ENCODE measurements around the gene GLT1D1.
A peak's percentile ranks its signal among the peaks of the same experiment; 100 is the strongest.

The GLT1D1 gene

DNA sequence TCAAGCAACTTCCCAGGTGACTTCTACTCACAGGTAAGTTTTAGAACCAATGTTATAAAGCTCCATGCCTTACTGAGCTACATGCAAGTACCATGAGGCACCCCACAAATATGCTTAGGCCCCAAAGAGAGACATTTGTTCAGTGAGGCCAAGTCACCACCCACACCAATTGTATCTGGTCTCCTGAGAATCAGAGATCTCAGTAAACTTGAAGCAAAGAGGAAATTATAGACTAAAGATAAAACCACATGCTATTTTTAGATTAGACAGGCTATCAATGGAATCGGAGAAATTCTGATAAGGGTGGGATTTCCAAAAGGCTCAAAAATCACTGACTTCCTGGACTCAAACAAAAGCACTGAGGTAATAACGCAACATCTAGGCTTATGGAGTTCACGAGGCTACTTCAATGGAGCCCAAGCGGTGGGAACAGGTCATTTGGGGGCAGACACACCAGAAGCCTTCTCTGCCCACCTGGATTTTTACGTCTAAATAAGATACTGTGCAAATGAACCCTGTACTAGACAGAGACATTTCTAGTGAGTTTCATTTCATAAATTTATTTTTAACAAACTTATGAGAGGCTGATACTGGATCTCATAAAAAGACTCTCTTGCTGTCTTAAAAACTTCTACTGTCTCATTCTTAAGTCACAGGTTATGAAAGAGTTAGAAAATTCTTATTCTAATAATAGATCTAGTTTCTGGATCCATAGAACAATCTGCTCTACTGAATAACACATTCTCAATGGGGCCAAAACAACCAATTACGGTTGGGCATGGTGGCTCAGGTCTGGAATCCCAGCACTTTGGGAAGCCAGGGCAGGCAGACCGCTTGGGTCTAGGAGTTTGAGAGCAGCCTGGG is 37.3 kb upstream of the GLT1D1 start:
- no peak overlapping the region for H3K27ac ChIP-seq (ENCODE audit: low read depth, low read length)
- WGBS (ENCODE audit: extremely low coverage, insufficient coverage, insufficient read length), result no CpG with 5 or more reads among the region's 7 CpGs
- no peak overlapping the region for H3K23ac ChIP-seq (ENCODE audit: low read length)
- no peak overlapping the region for H2BK12ac ChIP-seq (ENCODE audit: low read length)
- H2BK120ac ChIP-seq (ENCODE audit: insufficient read depth, low read length, poor library complexity), result no peak overlapping the region
- H4K8ac ChIP-seq (ENCODE audit: low read depth, low read length), result no peak overlapping the region
- H2AK5ac ChIP-seq (ENCODE audit: low read length), result no peak overlapping the region
- no peaks in the 10 kb centered on the region for H3K79me1 ChIP-seq (ENCODE audit: low read length)
- no peak overlapping the region for H3K18ac ChIP-seq (ENCODE audit: low read length)
- H3K27me3 ChIP-seq (ENCODE audit: insufficient read depth, low read length), result no peaks in the 10 kb centered on the region
- H3K4me3 ChIP-seq (ENCODE audit: low read depth, low read length), result no peak overlapping the region
- H3K4me2 ChIP-seq (ENCODE audit: low read length), result no peak overlapping the region
- peak overlapping the region; percentile 31 for H3K4ac ChIP-seq (ENCODE audit: low read depth, low read length)
- no peak overlapping the region for H4K12ac ChIP-seq (ENCODE audit: low read depth, low read length)
- H4K91ac ChIP-seq (ENCODE audit: low read depth, low read length), result no peak overlapping the region
- H2AFZ ChIP-seq (ENCODE audit: insufficient read depth, low read length, poor library complexity), result no peak overlapping the region
- peaks cover 0 to 7% of the 10 kb centered on the region in 2 experiments for H3K4me1 ChIP-seq (ENCODE audit: control insufficient read depth in 1 of 2, insufficient read depth in 2 of 2, low read length in 2 of 2)
- DNase-seq, result no peak
- H3K14ac ChIP-seq (ENCODE audit: low read length), result no peak overlapping the region
- peaks cover 18 to 24% of the 10 kb centered on the region in 2 experiments for H3K36me3 ChIP-seq (ENCODE audit: control insufficient read depth in 1 of 2, insufficient read depth in 2 of 2, low read length in 2 of 2)
- H3K79me2 ChIP-seq (ENCODE audit: control insufficient read depth, insufficient read depth, low read length, poor library complexity), result peaks cover 5% of the 10 kb centered on the region
- no peaks in the 10 kb centered on the region for H3K9me3 ChIP-seq (ENCODE audit: insufficient read depth, low read depth, low read length)
- H2BK5ac ChIP-seq (ENCODE audit: low read depth, low read length, poor library complexity), result no peak overlapping the region
- no peak overlapping the region for H3K9ac ChIP-seq (ENCODE audit: low read length)

DNA sequence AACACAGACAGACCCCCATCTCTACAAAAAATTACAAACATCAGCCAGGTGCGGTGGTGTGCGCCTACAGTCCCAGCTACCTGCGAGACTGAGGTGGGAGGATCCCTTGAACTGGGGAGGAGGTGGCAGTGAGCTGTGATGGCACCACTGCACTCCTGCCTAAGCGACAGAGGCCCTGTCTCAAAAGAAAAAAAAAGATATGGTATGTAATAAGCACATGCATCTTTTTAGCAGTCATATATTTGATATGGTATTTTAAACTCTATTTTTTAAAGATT is 36.7 kb upstream of the GLT1D1 start:
- Histone ChIP-seq H3K36me3 (ENCODE audit: control insufficient read depth in 1 of 2, insufficient read depth in 2 of 2, low read length in 2 of 2) (peaks cover 18 to 27% of the 10 kb centered on the region in 2 experiments), H2BK5ac (ENCODE audit: low read depth, low read length, poor library complexity) (no peak overlapping the region), H3K27me3 (ENCODE audit: insufficient read depth, low read length) (no peaks in the 10 kb centered on the region), H3K79me2 (ENCODE audit: control insufficient read depth, insufficient read depth, low read length, poor library complexity) (peaks cover 5% of the 10 kb centered on the region), H4K91ac (ENCODE audit: low read depth, low read length) (no peak overlapping the region), H3K4me1 (ENCODE audit: control insufficient read depth in 1 of 2, insufficient read depth in 2 of 2, low read length in 2 of 2) (peaks cover 0 to 7% of the 10 kb centered on the region in 2 experiments), H2AFZ (ENCODE audit: insufficient read depth, low read length, poor library complexity) (no peak overlapping the region), H3K4me2 (ENCODE audit: low read length) (no peak overlapping the region), H3K9ac (ENCODE audit: low read length) (no peak overlapping the region), H4K8ac (ENCODE audit: low read depth, low read length) (no peak overlapping the region), H3K27ac (ENCODE audit: low read depth, low read length) (no peak overlapping the region), H2AK5ac (ENCODE audit: low read length) (no peak overlapping the region), H3K4me3 (ENCODE audit: low read depth, low read length) (no peak overlapping the region), H4K12ac (ENCODE audit: low read depth, low read length) (no peak overlapping the region), H2BK120ac (ENCODE audit: insufficient read depth, low read length, poor library complexity) (no peak overlapping the region), H2BK12ac (ENCODE audit: low read length) (no peak overlapping the region), H3K23ac (ENCODE audit: low read length) (no peak overlapping the region), H3K14ac (ENCODE audit: low read length) (no peak overlapping the region), H3K9me3 (ENCODE audit: insufficient read depth, low read depth, low read length) (no peaks in the 10 kb centered on the region), H3K18ac (ENCODE audit: low read length) (no peak overlapping the region), H3K4ac (ENCODE audit: low read depth, low read length) (peak overlapping the region; percentile 30), H3K79me1 (ENCODE audit: low read length) (no peaks in the 10 kb centered on the region)
- no peak for DNase-seq
- no CpG with 5 or more reads among the region's 4 CpGs for WGBS (ENCODE audit: extremely low coverage, insufficient coverage, insufficient read length)

DNA sequence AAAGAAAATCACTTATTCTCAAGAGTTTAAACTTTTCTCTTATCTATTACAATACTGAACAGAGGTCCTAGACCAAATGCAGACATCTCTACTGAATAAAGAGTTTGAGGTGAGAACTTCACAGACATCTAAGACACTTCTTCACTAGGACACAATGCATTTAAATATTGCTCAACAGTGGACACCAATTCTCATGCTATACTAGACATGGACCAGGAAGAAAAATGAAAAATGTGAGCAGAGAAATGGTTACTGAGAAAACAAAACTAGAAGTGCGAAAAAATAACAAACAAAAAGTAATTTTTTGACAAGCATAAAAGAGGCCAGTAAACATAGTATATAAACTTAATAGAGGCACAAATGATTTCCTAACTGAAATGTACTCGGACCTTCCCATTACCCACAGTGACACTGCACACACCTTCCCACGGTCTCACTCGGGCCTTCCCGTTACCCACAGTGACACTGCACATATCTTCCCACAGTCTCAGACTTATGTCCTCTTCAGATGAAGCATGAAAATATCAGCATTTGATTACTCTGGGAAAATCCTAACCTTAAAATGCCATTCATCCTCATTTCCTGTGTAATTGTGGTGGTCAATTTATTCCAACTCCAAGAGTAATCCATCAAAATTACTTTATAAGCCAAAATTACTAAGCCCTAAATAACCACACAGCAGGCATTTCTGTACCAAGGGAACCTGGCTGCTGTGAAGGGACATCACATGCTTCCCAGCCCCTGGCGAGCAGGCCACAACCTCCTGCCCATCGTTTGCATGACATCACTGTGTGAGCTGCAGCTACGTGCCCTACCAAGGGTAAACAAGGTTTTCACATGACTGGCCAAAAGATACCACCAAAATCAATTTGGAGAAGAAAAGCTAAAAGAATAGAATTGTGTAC is 35.9 kb upstream of the GLT1D1 start:
- H3K4me3 ChIP-seq (ENCODE audit: low read depth, low read length), result no peak overlapping the region
- H4K12ac ChIP-seq (ENCODE audit: low read depth, low read length), result no peak overlapping the region
- H3K4me2 ChIP-seq (ENCODE audit: low read length), result no peak overlapping the region
- no peak overlapping the region for H2BK5ac ChIP-seq (ENCODE audit: low read depth, low read length, poor library complexity)
- peaks cover 8% of the 10 kb centered on the region for H3K79me2 ChIP-seq (ENCODE audit: control insufficient read depth, insufficient read depth, low read length, poor library complexity)
- H3K14ac ChIP-seq (ENCODE audit: low read length), result no peak overlapping the region
- peak overlapping the region; percentile 81 for H3K4ac ChIP-seq (ENCODE audit: low read depth, low read length)
- H4K91ac ChIP-seq (ENCODE audit: low read depth, low read length), result no peak overlapping the region
- no peak overlapping the region for H2BK12ac ChIP-seq (ENCODE audit: low read length)
- no peak overlapping the region for H2BK120ac ChIP-seq (ENCODE audit: insufficient read depth, low read length, poor library complexity)
- peaks cover 0 to 10% of the 10 kb centered on the region in 2 experiments for H3K4me1 ChIP-seq (ENCODE audit: control insufficient read depth in 1 of 2, insufficient read depth in 2 of 2, low read length in 2 of 2)
- H2AK5ac ChIP-seq (ENCODE audit: low read length), result no peak overlapping the region
- H3K79me1 ChIP-seq (ENCODE audit: low read length), result no peaks in the 10 kb centered on the region
- H4K8ac ChIP-seq (ENCODE audit: low read depth, low read length), result no peak overlapping the region
- H3K36me3 ChIP-seq (ENCODE audit: control insufficient read depth in 1 of 2, insufficient read depth in 2 of 2, low read length in 2 of 2), result peaks cover 15 to 25% of the 10 kb centered on the region in 2 experiments
- no peaks in the 10 kb centered on the region for H3K27me3 ChIP-seq (ENCODE audit: insufficient read depth, low read length)
- no peak overlapping the region for H3K23ac ChIP-seq (ENCODE audit: low read length)
- no peak overlapping the region for H3K18ac ChIP-seq (ENCODE audit: low read length)
- DNase-seq, result no peak
- no peaks in the 10 kb centered on the region for H3K9me3 ChIP-seq (ENCODE audit: insufficient read depth, low read depth, low read length)
- no peak overlapping the region for H3K9ac ChIP-seq (ENCODE audit: low read length)
- no CpG with 5 or more reads among the region's 8 CpGs for WGBS (ENCODE audit: extremely low coverage, insufficient coverage, insufficient read length)
- no peak overlapping the region for H2AFZ ChIP-seq (ENCODE audit: insufficient read depth, low read length, poor library complexity)
- no peak overlapping the region for H3K27ac ChIP-seq (ENCODE audit: low read depth, low read length)

DNA sequence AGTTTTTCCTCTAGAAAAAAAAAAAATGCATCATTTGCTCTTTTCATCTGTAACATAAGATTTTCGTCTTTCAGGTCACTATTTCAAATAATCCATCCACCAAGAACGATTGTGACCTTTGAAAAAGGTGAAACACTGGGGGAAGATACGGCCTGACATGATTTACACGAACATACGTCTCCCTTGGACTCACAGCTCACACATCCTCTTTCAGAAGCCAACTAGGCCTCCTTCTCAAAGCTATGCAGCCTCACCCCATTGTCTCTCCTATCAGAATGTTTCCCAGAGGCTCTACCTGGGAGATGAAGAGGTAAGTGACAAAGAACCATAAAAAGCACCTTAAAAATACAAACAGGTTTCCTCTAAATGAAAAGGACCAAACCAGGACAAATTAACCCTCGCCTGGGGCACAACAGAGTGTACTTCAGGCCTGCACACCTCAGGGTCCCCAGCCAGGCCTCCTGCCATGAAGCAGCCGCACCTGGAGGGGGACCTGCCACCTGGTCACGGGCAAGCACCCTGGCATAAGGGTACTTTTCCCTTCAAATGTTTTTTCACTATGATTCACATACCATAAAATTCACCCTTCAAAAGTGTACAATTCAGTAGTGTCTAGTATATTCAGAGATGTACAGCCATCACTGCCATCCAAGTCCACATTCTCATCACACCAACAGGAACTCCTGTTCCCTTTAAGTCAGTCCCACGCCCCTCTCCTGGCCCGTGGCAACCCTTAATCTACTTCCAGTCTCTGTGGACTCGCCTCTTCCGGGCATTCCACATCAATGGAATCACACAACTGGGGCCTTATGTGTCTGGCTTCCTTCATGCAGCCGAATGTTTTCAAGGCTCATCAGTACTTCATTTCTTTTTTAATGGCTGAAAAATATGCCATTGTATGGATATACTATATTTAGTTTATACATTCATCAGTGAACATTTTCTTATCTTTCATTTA is 34.9 kb upstream of the GLT1D1 start:
- Histone ChIP-seq H4K8ac (ENCODE audit: low read depth, low read length) (no peak overlapping the region), H2BK120ac (ENCODE audit: insufficient read depth, low read length, poor library complexity) (no peak overlapping the region), H2AFZ (ENCODE audit: insufficient read depth, low read length, poor library complexity) (no peak overlapping the region), H3K14ac (ENCODE audit: low read length) (no peak overlapping the region), H4K12ac (ENCODE audit: low read depth, low read length) (no peak overlapping the region), H2BK12ac (ENCODE audit: low read length) (no peak overlapping the region), H3K79me1 (ENCODE audit: low read length) (peaks cover 1% of the 10 kb centered on the region), H3K4ac (ENCODE audit: low read depth, low read length) (peak overlapping the region; percentile 35), H2BK5ac (ENCODE audit: low read depth, low read length, poor library complexity) (no peak overlapping the region), H3K18ac (ENCODE audit: low read length) (no peak overlapping the region), H4K91ac (ENCODE audit: low read depth, low read length) (no peak overlapping the region), H3K79me2 (ENCODE audit: control insufficient read depth, insufficient read depth, low read length, poor library complexity) (peaks cover 14% of the 10 kb centered on the region), H3K4me1 (ENCODE audit: control insufficient read depth in 1 of 2, insufficient read depth in 2 of 2, low read length in 2 of 2) (peaks cover 0 to 14% of the 10 kb centered on the region in 2 experiments), H3K36me3 (ENCODE audit: control insufficient read depth in 1 of 2, insufficient read depth in 2 of 2, low read length in 2 of 2) (peaks cover 11 to 22% of the 10 kb centered on the region in 2 experiments), H3K4me3 (ENCODE audit: low read depth, low read length) (no peak overlapping the region), H3K9me3 (ENCODE audit: insufficient read depth, low read depth, low read length) (no peaks in the 10 kb centered on the region), H3K23ac (ENCODE audit: low read length) (no peak overlapping the region), H2AK5ac (ENCODE audit: low read length) (no peak overlapping the region), H3K27me3 (ENCODE audit: insufficient read depth, low read length) (no peaks in the 10 kb centered on the region), H3K9ac (ENCODE audit: low read length) (no peak overlapping the region), H3K27ac (ENCODE audit: low read depth, low read length) (no peak overlapping the region), H3K4me2 (ENCODE audit: low read length) (no peak overlapping the region)
- DNase-seq, result no peak
- WGBS (ENCODE audit: extremely low coverage, insufficient coverage, insufficient read length), result no CpG with 5 or more reads among the region's 13 CpGs

All from trophoblast cell (in vitro differentiated cells and primary cell).